GM21825 (cell line): ENCODE data around the gene SPIRE2.
"Not testable (repeated sequence)": the region's sequence is repeated elsewhere in the genome, so short reads cannot be mapped to it uniquely, and the experiment has no call there.

Source experiments
- ATAC-seq: cut with Tn5 transposase; IDR thresholded peaks from one replicate; pipeline ENCODE4 v1.9.1; 2021; ENCODE audit warnings: mild to moderate bottlenecking, moderate library complexity; ENCODE audit not compliant: unreplicated experiment

The SPIRE2 gene

DNA sequence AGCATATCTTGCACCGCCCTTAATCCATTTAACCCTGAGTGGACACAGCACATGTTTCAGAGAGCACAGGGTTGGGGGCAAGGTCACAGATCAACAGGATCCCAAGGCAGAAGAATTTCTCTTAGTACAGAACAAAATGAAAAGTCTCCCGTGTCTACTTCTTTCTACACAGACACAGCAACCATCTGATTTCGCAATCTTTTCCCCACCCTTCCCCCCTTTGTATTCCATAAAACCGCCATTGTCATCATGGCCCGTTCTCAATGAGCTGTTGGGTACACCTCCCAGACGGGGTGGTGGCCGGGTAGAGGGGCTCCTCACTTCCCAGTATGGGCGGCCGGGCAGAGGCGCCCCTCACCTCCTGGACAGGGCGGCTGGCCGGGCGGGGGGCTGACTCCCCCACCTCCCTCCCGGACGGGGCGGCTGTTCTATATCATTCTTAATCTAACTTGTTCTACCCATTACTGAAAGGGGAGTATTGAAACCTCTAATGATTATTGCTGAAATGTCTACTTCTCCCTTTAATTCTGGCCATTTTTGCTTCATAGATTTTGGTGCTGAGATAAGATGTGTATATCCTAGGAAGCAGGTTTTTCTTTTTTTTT lies 21.6 kb upstream of the SPIRE2 start:
- ATAC-seq, result not testable (repeated sequence)

- ATAC-seq, result no peak
These were observed 19.8 kb upstream of the SPIRE2 start for GRCh38 chr16:89808475-89808874.

DNA sequence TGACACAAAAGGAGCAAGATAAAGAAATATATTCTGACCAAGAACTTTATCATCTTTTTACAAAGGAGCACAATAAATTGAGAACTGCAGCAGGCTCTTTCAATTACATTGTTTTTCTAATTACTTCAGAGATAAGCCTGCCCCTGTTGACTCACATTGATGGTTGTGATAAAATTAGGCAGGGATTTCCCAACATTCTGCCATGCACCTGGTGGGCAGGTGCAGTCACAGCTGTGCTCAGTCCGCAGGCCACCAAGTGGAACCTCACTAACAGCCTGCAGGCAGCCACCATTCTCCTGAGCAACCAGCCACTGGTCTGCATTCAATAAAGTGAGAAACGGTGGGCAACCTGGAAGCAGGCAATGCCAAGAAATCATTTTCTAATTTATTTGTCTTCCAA lies 17.0 kb upstream of the SPIRE2 start:
- ATAC-seq, result no peak

DNA sequence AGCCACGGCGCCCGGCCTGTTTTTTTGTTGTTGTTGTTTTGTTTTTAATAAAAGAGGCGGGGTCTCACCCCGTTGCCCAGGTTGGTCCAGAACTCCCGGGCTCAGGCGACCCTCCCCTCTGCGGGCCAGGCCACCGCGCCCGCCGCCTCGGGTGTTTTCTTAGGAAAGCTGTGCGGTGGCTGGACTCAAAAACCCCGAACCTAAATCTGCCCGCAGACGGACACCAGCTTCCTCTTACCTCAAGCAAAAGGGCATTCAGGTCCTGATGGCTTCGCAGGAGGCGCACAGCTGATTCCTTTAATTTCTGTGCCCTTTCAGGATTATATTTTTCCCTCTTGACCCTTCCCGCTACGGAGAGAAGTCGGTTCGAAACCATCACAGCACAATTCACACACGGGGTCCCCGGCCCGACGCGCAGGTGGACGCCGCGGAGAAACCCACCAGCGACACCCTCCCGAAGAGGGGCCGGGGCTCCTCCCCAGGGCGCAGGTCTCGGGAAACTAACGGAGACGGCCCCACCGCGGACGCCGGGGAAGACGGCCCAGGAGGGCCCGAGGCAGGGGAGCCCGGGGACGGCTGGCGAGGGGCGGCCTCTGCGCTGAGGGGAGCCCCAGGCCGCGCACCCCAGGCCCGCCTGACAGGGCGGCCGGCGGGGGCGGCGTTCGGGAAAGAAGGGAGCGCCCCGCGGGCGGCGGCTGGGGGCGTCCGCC lies 12.5 kb upstream of the SPIRE2 start:
- peak; percentile 28 for ATAC-seq

DNA sequence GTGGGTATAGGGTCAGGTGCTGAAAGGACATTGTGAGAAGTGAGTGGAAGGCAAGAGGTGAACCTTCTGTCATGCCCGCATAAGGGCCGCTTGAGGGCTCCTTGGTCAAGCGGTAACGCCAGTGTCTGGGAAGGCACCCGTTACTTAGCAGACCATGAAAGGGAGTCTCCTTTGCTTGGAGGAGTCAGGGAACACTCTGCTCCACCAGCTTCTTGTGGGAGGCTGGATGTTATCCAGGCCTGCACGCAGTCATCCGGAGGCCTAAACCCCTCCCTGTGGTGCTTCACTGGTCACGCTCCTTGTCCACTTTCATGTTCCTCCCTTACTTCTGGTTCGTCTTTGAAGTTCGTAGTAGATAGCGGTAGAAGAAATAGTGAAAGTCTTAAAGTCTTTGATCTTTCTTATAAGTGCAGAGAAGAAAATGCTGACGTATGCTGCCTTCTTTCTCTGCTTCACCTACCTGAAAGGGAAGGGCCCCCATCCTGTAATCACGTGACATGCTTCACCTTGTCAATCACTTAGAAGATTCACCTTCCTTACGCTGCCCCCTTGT lies 9.3 kb upstream of the SPIRE2 start:
- not testable (repeated sequence) for ATAC-seq

- not testable (repeated sequence) for ATAC-seq
These were observed 8.8 kb upstream of the SPIRE2 start for GRCh38 chr16:89819448-89819847.

DNA sequence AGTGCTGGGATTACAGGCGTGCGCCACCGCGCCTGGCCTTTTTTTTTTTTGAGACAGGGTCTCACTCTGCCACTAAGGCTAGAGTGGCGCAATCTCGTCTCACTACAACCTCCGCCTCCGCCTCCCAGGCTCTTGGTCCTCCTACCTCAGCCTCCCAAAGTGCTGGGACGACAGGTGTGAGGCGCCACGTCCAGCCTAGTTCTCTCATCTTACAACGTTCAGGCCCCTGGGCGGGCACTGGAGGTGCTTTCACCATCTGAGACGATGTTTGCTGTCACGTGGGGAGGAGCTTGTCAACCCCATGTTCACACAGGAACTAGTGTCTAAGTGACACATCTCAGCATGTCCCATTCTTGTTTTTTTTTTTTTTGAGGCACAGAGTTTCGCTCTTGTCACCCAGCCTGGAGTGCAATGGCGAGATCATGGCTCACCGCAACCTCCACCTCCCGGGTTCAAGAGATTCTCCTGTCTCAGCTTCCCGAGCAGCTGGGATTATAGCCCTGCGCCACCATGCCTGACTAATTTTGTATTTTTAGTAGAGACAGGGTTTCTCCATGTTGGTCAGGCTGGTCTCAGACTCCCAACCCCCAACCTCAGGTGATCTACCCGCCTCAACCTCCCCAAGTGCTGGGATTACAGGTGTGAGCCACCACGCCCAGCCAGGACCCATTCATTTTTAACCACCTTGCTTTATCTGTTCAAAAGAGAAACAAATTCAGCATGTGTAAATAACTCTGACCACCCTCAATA lies 6.7 kb upstream of the SPIRE2 start:
- ATAC-seq, result no peak

- no peak for ATAC-seq
These were observed 5.8 kb upstream of the SPIRE2 start for GRCh38 chr16:89822188-89823086.

DNA sequence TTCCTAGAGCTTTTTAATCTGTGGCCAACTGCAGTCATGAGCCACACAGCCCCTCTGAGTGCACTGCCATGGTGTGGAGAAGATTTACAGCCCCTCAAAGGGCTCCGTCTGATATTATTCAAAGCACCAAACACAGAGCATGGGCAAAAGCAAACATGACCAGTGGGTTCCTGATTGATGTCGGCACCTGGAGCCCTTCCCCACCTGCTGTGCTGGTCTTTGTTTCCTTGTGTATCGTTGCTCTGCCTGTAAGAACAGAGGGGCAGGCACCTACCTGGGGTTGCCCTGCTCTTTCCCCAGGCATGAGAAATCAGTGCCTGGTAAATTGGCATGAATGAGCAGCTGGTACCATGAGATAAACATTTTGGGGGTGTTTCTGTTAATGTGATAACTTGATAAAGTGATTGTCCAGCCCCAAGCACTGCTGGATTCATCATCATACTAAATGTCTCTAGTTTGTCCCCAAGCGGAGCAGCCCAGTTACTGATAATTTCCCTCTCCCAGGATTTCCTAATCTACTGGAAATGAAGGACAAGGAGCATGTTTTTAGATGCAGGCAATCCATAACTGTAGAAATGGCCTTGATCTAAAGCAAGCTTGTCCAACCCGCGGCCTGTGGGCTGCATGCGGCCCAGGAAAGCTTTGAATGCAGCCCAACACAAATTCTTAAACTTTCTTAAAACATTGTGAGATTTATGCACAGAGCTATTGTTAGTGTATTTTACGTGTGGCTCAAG lies 5.0 kb upstream of the SPIRE2 start:
- no peak for ATAC-seq

DNA sequence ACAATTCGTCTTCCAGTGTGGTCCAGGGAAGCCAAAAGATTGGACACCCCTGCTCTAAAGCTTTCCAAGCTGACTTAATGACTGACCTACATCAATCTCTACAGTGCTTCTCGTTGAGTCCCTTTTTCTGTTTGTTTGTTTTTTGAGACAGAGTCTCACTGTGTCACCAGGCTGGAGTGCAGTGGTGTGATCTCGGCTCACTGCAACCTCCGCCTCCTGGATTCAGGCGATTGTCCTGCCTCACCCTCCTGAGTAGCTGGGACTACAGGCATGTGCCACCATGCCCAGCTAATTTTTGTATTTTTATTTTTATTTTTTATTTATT lies 4.5 kb upstream of the SPIRE2 start:
- ATAC-seq, result not testable (repeated sequence)

DNA sequence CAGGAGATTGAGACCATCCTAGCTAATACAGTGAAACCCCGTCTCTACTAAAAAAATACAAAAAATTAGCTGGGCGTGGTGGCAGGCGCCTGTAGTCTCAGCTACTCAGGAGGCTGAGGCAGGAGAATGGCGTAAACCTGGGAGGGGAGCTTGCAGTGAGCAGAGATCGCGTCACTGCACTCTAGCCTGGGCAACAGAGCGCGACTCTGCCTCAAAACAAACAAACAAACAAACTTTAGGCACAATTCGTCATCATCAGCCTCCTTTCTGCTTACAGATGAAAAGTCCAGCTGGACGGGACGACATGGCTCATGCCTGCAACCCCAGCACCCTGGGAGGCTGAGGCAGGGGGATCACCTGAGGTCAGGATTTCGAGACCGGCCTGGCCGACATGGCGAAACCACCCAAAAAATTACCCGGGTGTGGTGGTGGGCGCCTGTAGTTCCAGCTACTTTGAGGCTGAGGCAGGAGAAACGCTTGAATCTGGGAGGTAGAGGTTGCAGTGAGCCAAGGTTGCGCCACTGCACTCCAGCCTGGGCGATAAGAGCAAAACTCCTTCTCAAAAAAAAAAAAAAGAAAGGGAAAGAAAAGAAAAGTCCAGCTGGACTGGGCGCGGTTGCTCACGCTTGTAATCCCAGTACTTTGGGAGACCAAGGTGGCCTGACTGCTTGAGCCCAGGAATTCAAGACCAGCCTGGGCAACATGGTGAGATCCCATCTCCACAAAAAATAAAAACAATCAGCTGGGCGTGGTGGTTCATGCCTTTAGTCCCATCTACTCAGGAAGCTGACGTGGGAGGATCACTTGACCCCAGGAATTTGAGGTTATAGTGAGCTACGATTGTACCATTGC lies 1.5 kb upstream of the SPIRE2 start:
- ATAC-seq, result no peak

- no peak for ATAC-seq
These were observed 684 bp upstream of the SPIRE2 start for GRCh38 chr16:89827383-89828198.

DNA sequence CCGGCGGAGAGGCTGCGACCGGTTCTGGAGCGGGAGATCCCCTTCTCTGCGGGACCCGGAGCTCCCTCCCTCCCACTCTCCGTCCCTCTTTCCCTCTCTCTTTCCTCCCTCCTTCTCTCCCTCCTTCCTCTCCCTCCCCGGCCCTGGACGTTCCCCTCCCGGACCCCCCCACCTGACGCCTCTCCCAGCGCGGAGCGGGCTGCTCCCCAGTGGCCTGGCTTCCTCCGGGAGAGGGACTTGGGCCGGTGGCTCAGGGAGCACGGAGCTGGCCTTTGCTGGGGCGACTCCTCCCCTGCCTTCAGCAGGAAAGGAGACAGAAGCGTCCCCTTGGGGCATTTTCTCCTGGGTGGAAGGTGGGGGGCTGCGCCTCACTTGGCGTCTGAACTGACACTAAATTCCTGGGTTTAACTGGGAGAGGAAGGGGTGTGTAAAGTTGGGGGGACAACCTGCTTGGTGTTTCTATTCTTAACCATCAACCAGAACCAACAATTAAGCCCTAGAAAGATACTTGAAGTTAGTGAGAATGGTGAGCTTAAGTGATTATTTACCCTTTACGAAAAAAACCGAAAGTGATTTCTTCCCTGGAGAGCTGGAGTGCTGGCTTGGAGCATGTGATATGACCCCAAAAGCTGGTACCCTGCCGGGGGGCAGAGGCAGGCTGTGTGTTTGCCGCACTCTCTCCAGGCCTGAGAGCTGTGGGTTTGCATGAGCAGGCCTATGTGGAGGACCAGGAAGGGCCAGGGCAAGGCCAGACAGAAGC lies 775 bp downstream of the SPIRE2 start:
- ATAC-seq, result no peak

- no peak for ATAC-seq
These were observed 1.6 kb downstream of the SPIRE2 start for GRCh38 chr16:89829630-89830437.

- no peak for ATAC-seq
These were observed 3.6 kb downstream of the SPIRE2 start for GRCh38 chr16:89831810-89832328.

GRCh38 chr16:89833664-89834363 lies 5.5 kb downstream of the SPIRE2 start:
- ATAC-seq, result not testable (repeated sequence)
